HG03378 (cell line): ENCODE data around the gene ADCYAP1.

Experiments used
- ATAC-seq: cut with Tn5 transposase; IDR thresholded peaks from one replicate; pipeline ENCODE4 v1.9.1; 2021; ENCODE audit warnings: mild to moderate bottlenecking, moderate library complexity; ENCODE audit not compliant: unreplicated experiment

ADCYAP1 gene

DNA sequence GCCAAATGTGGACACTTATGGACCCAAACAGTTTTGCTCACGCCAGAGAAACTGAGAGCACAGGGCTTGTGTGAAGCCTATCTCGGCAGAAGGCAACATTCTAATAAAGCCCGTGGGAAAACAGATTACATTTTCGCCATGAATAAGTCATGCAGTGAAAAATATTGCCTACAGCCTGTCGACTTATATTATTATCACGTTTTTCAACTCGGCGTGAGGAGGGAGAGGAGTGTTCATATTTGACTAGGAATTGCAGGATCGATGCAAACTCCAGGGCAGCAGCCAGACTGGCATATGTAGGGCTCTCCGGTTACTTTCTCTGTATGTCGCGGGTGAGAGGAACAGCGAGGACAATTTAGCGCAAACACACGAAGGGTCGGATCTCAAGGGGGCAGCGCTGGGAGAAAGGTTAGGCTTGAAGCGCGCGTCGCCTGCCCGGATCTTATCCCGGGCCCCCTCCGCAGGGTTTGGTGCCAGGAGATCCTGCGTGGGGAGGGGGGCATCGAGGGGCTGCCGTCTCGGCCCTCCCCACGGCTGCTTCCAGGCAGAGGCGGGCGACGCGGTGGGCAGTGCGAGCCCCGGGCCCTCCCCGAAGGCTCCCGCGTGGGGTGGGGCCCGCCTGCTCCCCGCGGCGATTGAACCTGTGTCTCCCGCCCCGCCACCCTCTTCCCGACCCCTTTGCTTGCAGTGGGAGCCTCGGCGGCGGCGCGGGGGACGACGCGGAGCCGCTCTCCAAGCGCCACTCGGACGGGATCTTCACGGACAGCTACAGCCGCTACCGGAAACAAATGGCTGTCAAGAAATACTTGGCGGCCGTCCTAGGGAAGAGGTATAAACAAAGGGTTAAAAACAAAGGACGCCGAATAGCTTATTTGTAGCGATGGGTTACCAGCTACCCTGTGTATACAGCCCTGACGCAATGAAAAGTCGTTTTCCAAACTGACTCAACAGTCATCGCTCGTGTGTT is 4.4 kb downstream of the ADCYAP1 start:
- no peak for ATAC-seq

DNA sequence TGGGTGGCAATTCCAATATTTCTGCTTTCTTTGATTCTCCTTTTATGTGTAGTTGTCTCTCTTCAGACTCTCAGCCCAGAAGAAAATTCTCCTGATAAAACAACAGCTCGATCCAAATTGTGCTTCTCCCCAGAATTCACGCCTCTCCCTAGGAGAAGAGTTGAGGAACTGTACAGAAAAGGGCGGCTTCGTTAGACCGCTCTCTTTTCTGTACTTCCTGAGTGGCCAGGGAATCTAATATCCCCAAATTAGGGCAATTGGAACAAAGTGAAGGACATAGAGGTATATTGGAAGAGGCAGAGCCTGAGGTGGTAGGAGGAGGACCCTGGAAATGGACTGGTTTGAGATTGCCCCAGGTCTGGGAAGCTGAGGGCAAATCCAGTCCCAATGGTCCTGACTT is 5.6 kb downstream of the ADCYAP1 start:
- ATAC-seq = no peak

DNA sequence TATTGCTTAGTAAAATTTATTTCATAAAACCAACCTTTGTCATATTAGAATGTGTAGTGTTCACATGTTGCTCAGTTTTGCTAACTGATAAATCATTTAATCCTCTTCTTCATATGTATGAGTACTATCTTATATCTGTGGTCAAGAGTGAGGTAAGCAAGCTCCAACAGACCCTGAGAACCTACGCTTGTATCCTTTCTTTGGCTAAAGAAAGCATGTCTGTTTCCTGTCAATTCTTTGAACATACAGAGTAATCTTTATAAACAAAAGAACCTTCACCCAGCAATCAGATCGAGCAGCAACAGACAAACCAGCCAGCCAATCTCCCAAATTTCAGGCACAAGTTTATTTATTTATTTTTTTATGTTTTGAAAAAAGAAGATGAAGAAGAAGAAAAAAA is 6.4 kb downstream of the ADCYAP1 start:
- ATAC-seq = no peak

DNA sequence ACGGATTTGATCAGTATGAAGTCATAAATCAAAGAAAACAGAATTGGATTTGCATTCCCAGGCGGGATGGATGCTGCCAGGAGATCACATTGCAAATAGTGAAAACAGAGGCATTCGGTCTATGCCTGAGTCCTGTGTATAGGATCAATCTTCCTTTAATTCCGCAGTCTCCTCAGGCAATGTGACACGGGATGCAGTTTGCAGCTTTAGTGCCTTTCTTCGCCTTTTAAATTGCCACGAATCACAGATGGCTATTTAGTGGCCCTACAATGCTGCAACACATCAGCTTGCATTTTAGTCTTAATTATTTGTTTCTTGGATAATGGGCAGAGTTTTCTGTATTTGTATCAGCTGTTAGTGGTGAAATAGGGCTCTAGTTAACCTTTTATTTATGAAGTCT is 6.8 kb downstream of the ADCYAP1 start:
- ATAC-seq = no peak

DNA sequence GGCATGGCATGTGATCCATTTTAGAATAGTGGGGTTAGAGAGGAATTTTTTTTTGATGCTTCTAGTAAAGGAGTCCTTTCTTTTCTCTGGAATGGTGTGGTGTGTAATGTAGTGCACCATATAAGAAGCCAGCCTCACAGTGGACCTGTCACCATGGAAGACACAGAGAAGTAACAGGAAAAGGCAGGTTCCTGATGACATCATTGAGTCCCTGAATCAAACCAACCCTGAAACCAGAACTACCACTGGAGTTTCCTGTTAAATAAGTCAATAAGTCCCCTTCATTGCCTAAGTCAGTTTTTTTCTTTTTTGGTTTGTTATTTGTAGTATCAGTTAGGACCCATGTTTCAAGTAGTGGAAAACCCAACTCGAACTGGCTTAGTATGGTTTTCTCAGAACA is 11.9 kb downstream of the ADCYAP1 start:
- ATAC-seq = no peak

DNA sequence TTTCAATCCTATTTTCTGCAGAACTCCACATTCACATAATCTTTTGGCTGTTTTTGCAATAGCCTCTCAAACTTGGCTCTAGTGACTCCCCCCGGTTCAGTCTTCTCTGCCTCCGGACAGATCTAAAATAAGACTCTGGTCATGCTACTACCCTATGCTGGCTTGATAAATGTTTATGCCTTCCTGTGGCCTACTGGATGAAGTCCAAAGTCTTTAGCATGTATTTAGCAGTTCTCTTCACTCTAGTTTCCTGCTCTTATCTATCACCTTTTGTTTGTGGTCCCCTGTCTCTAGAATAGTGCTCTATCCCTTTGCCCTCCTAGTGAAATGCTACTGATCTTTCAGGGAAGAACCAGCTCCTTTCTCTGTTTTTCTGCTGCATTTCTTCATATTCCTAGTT is 14.4 kb downstream of the ADCYAP1 start:
- ATAC-seq = no peak

DNA sequence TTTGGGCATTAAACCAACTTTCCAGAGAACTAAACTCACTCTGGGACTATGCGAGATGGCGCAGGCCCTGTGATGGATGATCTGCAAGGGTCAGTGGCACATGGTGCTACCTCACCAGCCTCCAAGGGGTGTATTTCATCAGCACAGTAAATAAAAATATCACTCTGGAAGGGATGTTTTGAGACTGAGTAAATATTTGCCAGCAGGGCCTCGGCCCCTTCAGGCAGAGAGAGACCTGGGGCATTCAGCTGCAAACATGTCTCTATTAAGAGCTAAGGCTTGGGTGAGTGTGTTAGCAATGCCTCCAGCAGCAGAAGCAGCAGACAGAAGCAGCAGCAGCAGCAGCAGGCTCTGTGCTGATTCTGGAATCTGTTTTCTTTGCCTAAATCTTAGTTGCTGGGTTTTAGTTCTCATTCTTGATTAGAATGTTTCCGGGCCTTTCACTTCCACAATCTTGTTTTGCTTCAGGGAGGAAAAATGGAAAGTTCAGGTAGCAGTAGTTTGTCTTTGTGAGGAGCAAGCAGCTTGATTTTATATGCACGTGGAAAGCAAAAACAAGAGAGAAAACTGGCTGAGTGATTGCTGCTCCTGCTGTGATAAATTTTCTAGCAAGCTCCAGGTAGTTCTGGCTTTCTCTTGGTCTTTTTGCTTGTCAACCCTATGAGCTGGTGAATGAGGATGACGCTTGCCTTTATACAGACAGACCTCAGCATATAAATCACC is 18.6 kb downstream of the ADCYAP1 start:
- ATAC-seq = no peak

DNA sequence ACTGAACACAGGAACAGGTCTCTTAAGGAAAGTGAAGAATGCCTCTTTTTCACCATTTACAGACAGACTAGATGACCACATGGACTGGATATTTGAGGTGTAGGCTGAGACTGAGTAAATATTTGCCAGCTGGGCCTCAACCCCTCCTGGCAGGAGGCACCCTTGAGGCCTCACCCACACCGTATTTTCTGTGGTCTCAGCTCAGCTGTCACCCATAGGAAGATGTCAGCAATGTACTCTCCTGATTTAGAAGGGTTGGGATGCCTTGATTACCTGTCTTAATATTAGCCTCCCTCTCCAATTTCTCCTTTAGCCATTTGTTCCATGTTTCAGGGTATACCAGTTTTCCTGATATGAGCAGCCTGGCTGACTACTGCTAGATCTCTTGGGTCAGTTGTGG is 20.3 kb downstream of the ADCYAP1 start:
- no peak for ATAC-seq

DNA sequence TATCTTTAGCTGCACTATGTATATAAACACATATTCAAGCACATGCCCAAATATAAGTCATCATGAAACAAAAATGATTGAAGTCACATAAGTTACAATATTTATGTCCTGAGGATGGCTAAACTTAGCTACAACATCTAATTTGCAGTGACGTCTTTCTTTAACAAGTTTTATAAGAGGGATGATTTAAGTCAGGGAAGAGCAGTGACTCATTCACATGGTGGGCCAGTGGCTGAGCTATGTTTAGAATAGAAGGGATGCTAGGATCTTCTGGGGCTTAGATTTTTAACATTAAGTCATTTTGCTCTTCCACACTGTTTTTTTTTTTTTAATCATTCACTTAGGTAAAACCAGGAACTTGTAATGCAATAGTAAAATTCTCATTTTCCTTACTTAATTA is 22.3 kb downstream of the ADCYAP1 start:
- no peak for ATAC-seq

DNA sequence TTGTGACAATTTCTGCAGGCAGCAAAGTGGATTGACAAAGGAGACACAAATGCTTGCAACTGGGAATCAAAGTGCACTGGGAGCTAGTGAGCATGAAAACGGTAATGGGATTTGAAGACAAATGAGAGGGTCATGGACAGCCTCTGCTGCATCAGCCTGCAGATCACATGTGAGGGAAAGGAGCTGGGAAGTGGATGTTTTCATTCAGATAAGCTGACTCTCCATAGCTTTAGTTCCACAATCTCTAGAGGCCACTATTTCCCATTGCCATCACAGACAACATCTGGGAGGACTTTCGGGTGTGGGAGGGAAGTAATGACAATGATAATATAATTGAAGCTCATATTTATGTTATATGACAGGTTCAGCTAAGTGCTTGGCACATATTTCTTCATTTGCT is 28.4 kb downstream of the ADCYAP1 start:
- ATAC-seq = no peak

DNA sequence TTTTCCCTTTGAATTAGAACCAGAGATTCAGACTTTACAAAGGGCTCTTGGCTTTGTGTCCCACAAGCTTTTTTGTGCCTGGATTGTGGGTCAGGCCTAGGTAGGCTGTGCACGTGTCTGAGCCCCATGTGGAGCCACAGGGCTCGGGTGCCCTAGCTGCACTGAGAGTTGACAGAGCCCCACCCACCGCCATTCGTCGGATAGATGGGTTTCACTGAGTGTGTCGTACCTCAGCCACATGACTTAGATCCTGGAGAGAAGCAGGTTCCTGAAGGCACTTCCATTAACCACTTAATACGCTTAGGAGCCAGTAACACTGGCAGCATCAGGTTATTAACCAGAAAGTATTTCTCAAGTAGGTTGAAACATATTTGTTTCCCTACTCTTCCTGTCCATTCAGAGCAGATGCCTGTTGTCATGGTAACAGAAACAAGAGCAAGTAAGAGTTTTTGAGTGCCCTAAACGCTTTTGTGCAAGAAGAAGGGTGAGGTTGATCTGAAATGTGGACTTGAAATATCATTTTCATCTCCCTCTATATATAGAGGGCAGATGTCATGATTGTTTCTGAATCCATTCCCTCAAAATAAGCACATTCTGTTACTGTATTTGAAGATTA is 30.0 kb downstream of the ADCYAP1 start:
- no peak for ATAC-seq

DNA sequence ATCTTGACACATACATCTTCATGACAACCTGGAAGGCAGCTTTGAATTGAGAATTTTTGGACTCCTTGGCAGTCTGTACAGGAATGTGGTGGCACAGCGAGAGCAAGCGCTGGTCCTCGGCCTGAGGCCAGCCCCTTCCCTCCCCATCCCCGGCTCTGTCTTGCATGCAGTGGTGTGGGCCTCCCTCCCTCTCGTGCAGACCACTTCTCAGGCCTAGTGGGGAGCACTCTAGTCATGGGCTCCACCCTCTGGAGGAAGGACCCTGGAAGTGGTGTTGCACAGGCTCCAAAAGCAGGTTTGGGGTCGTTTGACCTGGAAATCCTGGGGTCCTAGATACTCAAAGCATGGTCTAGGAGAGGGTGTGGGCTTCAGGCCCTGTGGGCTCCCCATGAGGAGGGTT is 32.3 kb downstream of the ADCYAP1 start:
- ATAC-seq = no peak

DNA sequence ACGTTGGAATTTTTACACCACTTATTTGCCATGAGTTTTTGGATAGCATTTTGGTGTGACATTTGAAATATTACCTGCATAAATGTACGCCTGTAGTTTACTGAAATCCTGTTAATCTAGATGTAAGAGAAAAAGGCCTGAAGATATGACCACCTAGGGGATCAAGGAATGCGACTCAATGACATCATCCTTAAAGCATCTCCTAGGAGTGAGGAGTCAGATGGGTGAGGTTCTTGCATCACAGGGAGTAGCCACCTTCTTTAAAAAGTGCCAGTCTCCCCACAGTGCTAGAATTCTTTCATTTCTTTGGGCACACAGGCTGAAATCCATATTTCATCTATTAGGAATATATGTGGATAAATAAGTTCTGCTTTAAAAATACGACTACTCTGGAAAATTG is 34.5 kb downstream of the ADCYAP1 start:
- ATAC-seq = no peak

DNA sequence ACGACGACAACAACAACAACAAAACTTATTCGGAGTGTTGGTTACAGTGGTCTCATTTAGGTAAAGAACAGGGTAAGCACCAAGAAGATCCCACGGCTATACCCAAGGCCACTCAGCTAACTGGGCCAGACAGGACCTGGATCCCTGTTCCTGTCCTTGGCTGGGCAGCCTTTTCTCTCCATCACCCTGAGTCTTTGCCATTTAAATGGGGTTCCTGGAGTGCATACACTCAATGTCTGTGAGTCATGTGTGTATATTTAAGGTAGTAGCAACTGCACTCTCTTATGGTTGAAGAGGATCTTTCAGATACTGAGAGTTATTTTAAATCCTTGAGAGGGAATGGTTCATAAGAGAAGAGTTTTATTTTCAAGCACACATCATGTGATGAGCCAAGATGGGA is 35.3 kb downstream of the ADCYAP1 start:
- ATAC-seq = no peak

DNA sequence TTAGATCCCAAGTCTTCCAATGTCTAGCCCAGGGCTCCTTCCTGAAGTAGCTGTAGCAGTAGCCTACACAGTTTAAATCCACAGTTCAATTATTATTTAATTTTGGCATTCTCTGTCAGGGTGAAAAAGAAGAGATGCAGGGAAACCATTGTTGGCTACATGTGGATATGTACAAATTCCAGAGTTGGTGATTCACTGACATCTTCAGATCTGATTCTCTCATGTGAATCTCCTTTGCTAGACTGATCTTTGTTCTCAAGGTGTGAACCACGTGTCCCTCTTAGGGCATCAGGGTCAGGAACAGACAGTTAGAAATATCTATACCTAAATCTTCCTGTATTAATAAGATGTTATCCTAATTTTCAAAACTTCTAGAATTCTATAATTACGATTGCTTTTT is 36.7 kb downstream of the ADCYAP1 start:
- no peak for ATAC-seq

DNA sequence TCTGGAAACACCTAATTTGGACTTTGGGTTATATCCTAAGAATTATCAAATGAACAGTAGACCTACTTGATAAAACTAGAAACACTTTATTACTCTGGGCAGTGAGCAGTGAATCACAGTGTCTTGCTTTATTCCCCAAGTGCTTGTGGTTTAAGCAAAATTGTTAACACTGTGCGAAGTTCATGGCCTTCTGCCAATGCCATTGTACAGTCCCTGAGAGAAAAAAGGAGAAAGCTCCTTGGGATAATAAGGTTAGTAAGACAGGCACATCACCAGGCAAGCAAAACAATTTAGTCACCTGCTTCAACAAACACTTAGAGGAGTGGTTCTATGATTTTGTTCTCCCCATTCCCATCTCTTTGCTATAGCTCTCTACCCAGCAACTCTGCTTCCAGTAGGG is 39.8 kb downstream of the ADCYAP1 start:
- no peak for ATAC-seq

DNA sequence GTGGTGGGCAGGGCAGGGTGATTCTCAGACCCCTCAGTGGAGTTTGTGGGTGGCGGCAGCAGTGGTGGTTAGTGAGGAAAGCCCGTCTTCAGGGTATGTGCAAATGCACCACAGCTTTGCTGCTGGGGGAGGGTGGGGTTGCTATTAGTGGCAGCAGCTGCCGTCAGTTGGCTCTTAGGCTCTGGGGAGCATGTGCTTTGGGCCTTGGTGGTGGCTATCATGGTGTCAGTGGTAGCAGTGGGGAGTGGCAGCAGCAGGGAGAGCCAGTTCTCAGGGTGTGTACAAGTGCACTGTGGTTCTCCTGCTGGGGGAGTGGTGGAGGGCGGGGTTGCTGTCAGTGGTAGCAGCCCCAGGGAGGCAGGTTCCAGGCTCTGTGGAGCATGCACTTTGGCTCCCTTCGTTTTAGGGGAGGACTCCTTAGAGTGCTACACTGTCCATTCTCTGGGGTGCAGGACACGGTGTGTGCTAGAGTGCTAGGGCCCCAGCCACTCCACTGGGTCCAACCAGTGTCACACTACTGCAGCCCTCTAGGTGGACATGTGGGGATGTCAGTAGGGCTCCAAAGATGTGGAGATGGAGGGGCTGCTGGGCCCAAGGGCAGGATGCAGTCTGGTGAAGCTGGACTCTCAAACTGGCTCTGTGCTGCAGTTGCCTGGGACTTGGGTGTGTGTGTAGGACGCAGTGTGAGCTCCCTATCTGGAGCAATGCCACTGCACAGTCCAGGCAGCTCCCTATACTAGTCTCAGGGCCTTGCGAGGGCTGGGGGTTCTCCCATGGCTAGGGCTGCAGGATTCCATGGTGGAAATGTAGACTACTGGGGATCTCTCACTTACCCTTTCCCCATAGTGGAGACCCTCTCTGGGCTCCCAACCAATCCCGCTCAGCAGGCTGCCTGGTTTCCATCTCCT is 45.3 kb downstream of the ADCYAP1 start:
- no peak for ATAC-seq

DNA sequence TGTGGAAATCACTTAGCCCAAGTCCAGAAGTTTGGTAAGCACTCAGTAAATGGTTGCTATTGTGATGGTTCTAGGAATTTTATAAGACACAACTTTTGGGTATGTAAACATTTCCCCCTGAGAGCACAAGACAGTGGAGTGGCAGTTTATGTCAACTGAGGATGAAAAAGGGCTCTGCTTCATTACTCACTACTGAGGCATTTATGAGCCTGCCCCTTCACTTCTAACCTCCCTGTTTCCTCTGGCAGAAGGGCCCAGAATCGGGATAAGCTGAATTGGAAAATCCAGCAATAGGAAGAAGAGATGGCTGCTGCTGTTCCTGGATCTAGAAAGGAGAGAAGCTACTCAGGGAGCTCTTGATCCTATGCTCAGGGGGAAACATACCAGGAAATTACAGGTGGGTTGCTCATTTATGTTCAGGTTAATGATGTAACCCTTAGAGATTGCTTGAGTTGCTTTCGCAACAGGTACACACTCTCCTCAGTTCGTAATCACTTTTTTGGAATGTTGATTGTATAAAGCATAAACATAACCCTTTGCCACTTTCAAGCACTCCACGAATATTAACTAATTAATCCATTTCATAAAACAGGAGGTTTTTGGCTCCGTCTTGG is 46.3 kb downstream of the ADCYAP1 start:
- no peak for ATAC-seq

DNA sequence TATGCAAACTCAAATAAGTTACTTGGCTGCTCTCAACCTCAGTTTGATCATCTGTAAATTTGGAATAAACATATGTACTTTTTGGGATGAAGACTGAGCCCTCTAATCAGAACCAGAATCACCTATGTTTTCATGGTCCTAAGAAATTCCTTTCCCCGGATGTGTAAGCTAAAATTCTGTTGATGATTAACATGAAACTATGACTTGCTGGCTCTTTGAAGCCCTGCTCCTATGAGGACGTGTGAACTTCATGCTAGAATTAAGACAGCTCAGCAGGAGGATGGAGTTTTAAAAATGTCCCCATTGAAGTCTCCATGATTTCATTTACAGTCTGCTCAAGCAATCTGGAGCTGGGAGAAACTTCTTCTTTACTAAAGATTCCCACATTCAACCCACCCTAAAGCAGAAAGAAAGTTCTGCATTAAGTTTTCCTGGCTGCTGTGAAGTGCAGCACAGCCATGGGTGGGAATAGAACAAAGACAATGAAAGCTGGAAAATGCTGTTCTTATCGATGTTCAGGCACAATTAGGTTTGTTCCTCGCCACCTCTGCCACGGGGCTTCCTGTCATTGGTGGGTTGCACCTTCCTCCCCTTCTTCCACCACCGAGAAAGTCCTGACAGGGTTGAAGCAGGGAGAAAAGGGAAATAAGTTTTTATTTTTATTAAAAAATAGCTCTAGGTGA is 50.9 kb downstream of the ADCYAP1 start:
- no peak for ATAC-seq

DNA sequence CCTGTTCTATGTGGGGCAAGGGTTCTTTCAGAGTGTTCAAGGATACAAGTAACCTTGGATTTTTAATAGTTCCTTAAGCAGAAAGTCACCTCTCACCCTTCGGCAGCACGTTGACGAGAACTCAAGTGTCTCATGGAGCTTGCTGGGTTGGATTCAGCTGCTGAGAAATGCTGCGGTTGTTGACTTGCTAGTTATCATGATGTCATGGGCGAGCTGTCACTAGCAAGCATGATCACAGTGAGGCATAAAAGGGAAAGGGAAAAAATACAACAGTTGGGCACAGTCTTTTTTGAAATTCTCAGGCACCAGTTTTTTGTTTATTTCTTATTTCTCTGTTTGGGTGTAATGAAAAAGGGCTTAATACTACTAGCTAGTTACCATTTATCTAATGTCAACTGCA is 53.2 kb downstream of the ADCYAP1 start:
- ATAC-seq = no peak
